ENCODE data around the gene GRIK4.

- TF ChIP-seq, protein P1, sequence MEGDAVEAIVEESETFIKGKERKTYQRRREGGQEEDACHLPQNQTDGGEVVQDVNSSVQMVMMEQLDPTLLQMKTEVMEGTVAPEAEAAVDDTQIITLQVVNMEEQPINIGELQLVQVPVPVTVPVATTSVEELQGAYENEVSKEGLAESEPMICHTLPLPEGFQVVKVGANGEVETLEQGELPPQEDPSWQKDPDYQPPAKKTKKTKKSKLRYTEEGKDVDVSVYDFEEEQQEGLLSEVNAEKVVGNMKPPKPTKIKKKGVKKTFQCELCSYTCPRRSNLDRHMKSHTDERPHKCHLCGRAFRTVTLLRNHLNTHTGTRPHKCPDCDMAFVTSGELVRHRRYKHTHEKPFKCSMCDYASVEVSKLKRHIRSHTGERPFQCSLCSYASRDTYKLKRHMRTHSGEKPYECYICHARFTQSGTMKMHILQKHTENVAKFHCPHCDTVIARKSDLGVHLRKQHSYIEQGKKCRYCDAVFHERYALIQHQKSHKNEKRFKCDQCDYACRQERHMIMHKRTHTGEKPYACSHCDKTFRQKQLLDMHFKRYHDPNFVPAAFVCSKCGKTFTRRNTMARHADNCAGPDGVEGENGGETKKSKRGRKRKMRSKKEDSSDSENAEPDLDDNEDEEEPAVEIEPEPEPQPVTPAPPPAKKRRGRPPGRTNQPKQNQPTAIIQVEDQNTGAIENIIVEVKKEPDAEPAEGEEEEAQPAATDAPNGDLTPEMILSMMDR (IDR thresholded peaks at IDR 0.05) = no peak
- no peak for TF ChIP-seq GABPA (IDR thresholded peaks at IDR 0.05; ENCODE audit: low read depth)
- no peak for TF ChIP-seq POLR2AphosphoS5 (IDR thresholded peaks at IDR 0.05; ENCODE audit: low read depth, low read length)
- TF ChIP-seq FOXJ3 (CRISPR knock-in tag; IDR thresholded peaks at IDR 0.05) = no peak
- no peak for TF ChIP-seq RCOR1 (IDR thresholded peaks at IDR 0.05; ENCODE audit: low read length)
- TF ChIP-seq TCF12 (IDR thresholded peaks at IDR 0.05) = no peak
- no peak for TF ChIP-seq TAF1 (IDR thresholded peaks at IDR 0.05; ENCODE audit: borderline replicate concordance, low read depth, low read length)
Observed at GRCh38 chr11:120578596-120579154, 67.1 kb downstream of the GRIK4 start.

Data from SK-N-SH (cell line).